GM19328 (cell line): ENCODE measurements around the gene GMEB2.
A peak's percentile ranks its signal among the peaks of the same experiment; 100 is the strongest.
"Not testable (repeated sequence)": the region's sequence is repeated elsewhere in the genome, so short reads cannot be mapped to it uniquely, and the experiment has no call there.

Experiments
- ATAC-seq: cut with Tn5 transposase; IDR thresholded peaks from one replicate; pipeline ENCODE4 v1.9.1; 2021; ENCODE audit warnings: mild to moderate bottlenecking, moderate library complexity; ENCODE audit not compliant: unreplicated experiment

GMEB2 gene

GRCh38 chr20:63657260-63657936 lies 30.5 kb upstream of the GMEB2 start:
- ATAC-seq: no peak

DNA sequence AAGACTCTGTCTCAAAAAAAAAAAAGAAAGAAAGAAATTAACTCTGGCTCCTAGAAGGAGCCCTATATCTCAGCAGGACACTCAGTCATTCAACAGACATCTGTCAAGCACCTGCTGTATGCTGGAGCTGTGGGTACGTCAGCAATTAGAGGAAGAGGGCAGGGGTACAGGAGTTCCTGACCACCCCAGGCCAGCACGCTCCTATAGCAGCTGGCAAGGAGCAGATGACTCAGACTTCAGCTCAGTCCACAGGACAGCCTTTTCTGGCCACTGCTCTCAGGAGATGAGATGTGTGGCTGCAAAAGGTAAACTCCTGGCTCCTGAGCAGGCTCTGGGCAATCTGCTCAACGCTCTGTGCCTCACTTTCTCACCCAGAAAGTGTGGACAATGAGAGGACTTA lies 29.6 kb upstream of the GMEB2 start:
- no peak for ATAC-seq

- no peak for ATAC-seq
Measured at GRCh38 chr20:63655249-63655648, 28.3 kb upstream of the GMEB2 start.

- no peak for ATAC-seq
Measured at GRCh38 chr20:63653974-63654668, 27.2 kb upstream of the GMEB2 start.

DNA sequence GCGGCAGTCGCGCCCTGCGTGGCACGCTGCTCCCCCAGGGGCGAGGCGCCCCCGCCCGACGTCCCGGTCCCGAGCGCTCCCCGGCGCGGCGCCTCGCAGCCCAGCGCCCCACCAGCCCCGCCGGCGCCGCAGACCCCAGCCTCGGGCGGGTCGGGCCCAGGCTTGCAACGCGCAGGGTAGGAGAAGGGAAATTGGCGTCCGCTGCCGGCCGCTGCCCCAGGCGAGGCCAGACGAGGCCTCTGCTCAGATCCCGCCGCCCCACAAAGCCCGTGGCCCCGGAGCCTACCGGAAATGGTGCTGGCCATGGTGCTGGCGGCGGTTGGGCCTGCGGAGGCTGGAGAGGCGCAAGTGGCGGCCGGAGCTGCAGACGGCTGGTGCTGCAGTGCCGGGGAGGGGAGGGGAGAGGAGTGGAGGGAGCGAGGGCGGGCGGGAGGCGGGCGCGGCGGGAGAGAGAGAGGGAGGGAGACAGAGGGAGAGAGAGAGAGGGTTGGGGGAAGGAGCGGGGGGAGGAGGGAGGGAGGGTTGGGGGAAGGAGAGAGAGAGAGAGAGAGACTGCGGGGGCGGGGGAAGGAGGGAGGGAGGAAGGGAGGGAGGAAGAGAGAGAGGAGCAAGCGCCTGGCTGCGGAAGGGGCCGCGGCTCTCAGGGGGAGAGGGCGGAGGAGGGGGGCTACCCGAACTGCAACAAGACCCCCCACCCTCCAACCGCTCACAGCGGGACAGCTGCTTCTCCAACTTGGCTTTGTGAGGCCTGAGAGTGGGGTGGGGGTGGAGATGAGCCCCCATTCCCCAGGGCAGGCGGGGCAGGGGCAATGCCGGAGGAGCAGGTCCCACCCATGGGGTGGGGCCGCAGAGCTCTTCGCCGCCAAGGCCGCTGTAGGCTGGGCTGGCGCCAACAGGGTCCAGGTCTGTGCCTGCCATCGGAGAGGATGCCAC lies 26.4 kb upstream of the GMEB2 start, which contains the start of gene STMN3:
Gene STMN3, minus strand, starts transcription at position 384 of the 933 bp plus-strand sequence. Its CDS starts 79 bp downstream, at position 305.
- no peak for ATAC-seq

DNA sequence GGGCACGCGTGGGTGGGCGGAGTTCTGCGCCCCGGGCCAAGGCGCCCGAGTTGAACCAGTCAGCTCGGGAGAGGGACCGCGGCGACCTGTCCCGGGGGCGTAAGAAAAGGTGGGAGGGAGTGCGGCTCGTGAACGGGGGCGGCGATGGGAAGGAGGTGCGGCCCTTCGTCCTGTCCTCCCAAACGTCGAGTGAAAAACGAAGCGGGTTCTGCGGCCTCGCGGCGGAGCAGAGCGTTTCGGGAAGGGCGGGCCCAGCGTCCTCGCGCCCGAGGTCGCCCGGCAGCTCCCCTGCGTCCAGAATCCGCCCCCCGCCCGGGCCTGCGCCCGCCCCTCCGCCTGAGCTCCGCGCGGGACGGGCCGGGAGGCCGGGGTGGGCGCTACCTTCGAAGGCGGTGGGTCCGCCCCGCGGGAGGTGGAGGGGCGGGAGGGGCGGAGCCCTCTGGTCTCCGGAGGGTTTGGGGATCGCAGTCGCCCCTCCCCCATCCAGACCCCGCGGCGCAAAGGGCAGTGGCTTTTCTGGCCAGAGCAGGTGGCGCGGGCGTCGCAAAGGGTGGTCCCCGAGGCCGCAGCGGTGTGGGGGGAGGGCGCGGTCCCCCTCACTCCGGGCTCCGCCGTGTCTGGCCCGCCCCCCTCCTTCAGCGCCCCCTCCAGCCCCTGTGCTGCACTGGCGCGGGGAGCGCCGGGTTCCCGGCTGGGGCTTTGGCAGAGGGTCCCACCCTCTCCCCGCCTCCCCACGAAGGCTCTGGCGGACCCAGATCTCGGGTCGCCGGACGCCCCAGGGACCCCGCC lies 25.5 kb upstream of the GMEB2 start:
- ATAC-seq: no peak

GRCh38 chr20:63651942-63652191 lies 25.0 kb upstream of the GMEB2 start:
- ATAC-seq: no peak

DNA sequence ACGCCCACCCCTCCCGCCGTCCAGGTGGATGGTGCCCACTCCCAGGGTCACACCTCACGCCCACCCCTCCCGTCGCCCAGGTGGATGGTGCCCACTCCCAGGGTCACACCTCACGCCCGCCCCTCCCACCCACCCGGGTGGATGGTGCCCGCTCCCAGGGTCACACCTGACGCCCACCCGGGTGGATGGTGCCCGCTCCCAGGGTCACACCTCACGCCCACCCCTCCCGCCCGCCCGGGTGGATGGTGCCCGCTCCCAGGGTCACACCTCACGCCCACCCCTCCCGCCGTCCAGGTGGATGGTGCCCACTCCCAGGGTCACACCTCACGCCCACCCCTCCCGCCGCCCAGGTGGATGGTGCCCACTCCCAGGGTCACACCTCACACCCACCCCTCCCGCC lies 23.6 kb upstream of the GMEB2 start:
- ATAC-seq: not testable (repeated sequence)

DNA sequence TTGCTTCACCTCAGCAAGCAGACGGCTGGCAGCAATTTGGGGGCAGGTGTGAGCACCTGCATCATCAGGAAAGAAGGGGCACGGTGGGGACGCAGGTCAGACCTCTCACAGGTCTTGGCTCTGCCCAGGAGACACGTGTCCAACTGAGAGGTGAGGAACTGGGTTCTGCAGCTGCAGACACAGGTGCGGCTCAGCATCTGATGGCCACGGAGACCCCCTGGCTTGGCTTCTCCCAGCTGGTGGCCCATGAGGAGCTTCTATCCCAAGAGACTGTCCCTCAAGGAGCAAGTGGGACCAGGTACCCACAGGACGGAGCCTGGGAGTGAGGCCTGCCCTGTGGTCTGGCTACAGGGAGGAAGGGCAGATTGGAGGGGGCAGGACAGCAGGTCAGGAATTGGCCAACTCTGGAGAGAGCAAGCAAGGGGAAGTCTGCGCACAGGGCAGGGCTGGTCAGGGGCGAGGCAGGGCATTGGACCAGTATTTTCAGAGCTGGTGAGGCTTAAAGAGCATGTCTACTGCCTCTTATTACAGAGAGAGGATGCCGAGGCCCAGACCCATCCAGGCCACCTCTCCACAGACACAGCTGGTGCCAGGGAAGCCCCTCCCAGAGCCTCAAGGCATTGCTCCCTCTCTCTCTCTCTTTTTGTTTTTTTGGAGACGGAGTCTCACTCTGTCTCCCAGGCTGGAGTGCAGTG lies 22.1 kb upstream of the GMEB2 start:
- no peak for ATAC-seq

GRCh38 chr20:63648190-63648589 lies 21.3 kb upstream of the GMEB2 start:
- no peak for ATAC-seq

DNA sequence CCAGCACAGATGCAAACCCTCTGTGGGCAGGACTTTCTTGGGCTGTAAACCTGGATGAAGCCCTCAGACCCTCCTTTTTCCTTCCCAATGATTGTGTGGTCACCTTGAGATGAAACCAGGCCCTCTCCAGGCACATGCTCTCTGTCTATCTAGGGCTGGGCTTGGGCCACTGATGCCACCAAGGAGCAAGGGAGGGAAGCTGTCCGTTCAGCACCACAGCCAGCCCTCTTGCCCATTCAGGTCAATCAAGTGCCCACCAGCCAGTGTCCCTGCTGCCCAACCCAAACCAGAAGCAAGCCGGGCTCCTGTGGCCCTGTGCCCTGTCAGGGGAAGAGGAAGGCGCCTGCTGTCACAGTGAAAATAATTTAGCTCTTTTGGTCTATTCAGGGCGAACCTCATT lies 18.3 kb upstream of the GMEB2 start:
- ATAC-seq: no peak

GRCh38 chr20:63643946-63644345 lies 17.0 kb upstream of the GMEB2 start:
- no peak for ATAC-seq

DNA sequence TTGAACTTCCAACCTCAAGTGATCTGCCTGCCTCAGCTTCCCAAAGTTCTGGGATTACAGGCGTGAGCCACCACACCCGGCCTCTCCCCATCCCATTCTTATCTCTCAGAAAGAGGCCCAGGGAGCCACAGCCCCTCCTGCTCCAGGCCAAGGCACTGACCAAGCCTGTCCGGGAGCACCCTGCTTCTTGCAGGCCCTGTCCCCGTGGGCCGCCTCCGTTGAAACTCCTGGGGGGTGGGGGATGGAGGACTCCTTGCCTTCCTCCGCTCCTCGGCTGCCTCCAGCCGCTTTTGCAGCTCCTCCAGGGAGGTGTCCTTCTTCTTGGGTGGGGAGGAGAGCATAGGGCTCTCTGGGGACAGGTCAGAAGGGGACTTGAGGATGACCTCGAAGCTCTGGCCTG lies 16.6 kb upstream of the GMEB2 start:
- ATAC-seq: no peak

DNA sequence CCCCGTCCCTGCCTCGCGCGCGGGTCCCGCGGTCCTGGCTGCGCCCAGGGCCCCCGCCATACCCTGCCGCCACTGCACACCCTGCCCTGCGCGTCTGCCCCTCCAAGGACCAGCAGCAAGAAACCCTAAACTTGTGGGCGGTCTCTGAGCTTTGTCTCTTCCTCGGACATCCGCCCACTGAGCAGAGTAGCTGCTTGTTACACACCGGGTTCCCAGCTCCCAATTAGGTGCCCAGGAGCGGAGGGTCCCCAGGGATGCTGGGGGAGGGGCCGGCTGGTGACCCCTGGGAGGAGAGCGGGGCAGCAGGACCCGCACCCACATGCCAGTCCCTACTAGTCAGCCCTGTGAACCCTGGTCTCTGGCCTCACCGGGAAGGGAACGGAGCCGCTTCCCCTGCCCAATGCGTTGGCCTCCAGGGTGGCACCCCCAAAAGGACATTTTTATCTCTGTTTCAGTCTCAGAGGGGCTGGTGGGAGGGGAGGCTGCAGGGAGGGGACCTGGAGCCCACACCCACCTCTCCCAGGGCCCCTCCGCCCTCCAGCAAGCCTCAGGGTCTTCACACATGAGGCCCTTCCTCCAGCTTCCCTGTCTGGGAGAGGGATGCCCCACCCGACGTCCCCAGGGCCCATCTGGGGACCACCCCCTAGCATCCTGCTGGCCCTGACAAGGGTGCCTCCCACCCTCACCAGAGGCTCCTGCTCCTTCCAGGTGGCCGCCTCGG lies 15.8 kb upstream of the GMEB2 start:
- ATAC-seq: no peak

GRCh38 chr20:63641792-63642523 lies 15.1 kb upstream of the GMEB2 start:
- peak; percentile 60 for ATAC-seq

- peak; percentile 10 for ATAC-seq
Measured at GRCh38 chr20:63641146-63641791, 14.4 kb upstream of the GMEB2 start.

GRCh38 chr20:63640686-63641085 lies 13.8 kb upstream of the GMEB2 start:
- not testable (repeated sequence) for ATAC-seq

- ATAC-seq: no peak
Measured at GRCh38 chr20:63640086-63640485, 13.2 kb upstream of the GMEB2 start.
